Measurements from ENCODE around the gene HLCS. TPM values are rescaled to one million over a fixed set of nuclear protein-coding genes. Genes with fewer than 3 reads are reported as not detected.
A peak's percentile ranks its signal among the peaks of the same experiment; 100 is the strongest.

HLCS gene
- total RNA-seq, 2 experiments from 2014 or later, result 14.3 to 15.0 TPM

DNA sequence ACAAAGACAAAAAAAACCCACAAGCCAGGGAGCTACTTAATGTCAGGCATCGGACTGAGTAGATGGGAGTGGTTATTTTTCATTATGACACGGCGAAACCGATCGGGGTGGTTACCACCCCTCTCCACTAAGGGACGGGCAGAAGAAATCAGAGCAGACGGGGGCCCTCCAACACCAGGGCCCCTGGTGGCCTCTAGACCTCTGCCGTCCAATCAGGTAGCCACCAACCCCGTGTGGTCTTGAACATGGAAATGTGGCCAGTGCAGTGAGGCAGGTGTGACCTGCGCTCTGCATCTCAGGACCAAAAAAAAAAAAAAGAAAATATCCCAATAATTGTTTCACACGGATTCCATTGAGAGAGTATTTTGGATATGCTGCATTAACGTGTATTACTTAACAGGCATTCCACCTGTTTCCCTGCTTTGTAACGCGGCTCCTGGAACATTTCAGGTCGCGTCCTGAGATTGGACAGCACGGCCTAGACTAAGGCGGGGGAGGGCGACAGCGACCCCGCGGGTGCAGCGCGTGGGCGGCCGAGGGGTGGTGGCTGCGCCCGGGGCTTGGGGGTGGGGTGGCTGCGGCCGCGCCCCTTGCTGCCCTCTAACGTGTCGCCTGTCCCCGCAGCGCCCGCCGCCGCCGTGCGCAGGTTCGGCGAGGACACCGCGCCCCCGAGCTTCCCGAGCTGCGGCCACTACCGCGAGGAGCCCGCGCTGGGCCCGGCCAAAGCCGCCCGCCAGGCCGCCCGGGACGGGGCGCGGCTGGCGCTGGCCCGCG, 219.2 kb downstream of the HLCS start:
- Mint-ChIP-seq H3K27me3 (peaks cover 41% of the 10 kb centered on the region), H3K36me3 (ENCODE audit: low read depth) (peaks cover 9% of the 10 kb centered on the region), H3K4me3 (peak overlapping the region; percentile 49), H3K4me1 (peaks cover 11% of the 10 kb centered on the region), H3K9me3 (ENCODE audit: low read depth) (no peaks in the 10 kb centered on the region), H3K27ac (no peak overlapping the region)
- ATAC-seq (no peak), DNase-seq (peak; percentile 13)
- intact Hi-C loops (cut with DNase I, micrococcal nuclease), result loop anchor here (1.0 to 10.0 kb wide), 5 partner anchors 36 to 180 kb away; no protein-coding TSS in a partner anchor
- CTCF ChIA-PET, result interaction anchor here (0.6 to 1.7 kb wide), 5 partner anchors 108 to 927 kb away, joined by 3 to 8 read pairs (median 3); no protein-coding TSS in a partner anchor
- POLR2A ChIA-PET, result interaction anchor here (0.6 kb wide), 1 partner anchor 39 kb away, joined by 4 read pairs; no protein-coding TSS in a partner anchor

DNA sequence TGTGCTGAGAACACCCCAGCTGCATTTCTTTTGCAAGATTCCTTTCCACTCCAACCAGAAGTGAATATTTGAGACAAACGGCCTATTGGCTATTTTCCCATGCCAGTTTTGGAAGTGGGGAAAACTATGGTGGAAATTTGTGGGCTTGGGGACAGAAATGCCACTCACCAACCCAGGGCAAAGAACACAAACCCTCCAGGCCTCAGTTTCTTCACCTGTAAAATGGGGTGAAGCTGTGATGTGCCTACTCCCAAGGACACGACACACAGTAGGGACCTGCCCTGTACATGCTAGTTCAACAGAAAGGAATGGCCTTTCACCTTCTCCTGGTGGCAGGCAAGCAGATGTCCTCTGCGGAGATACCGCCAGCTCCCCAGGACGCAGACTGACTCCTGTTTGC, 221.0 kb downstream of the HLCS start:
- H3K4me1 Mint-ChIP-seq, result peaks cover 11% of the 10 kb centered on the region
- no peak for DNase-seq
- intact Hi-C loops (cut with DNase I, micrococcal nuclease), result loop anchor here in 1 of 2 experiments (5.0 to 10.0 kb wide), 2 partner anchors 107 to 179 kb away; no protein-coding TSS in a partner anchor
- H3K4me3 Mint-ChIP-seq, result no peak overlapping the region
- ATAC-seq, result no peak
- CTCF ChIA-PET, result interaction anchor here (0.6 to 1.1 kb wide), 2 partner anchors 19 to 182 kb away, joined by 3 to 5 read pairs; no protein-coding TSS in a partner anchor
- POLR2A ChIA-PET, result no interaction called here
- H3K36me3 Mint-ChIP-seq (ENCODE audit: low read depth), result peaks cover 9% of the 10 kb centered on the region
- H3K9me3 Mint-ChIP-seq (ENCODE audit: low read depth), result no peaks in the 10 kb centered on the region
- peaks cover 41% of the 10 kb centered on the region for H3K27me3 Mint-ChIP-seq
- no peak overlapping the region for H3K27ac Mint-ChIP-seq

DNA sequence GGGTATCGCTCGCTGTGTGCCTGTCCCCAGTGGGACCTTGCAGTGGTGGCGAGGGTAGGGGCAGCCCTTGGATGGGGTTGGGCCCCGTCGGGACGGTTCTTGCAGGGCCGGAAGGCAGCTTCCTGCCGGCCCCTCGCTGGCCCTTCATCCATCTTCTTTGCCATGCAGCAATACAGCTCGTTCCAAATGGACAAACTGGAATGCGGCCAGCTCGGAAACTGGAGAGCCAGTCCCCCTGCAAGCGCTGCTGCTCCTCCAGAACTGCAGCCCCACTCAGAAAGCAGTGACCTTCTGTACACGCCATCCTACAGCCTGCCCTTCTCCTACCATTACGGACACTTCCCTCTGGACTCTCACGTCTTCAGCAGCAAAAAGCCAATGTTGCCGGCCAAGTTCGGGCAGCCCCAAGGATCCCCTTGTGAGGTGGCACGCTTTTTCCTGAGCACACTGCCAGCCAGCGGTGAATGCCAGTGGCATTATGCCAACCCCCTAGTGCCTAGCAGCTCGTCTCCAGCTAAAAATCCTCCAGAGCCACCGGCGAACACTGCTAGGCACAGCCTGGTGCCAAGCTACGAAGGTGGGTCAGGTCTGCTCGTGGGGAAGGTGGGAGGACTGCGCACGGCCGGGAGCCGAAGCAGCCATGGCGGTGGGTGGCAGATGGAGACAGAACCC, 221.8 kb downstream of the HLCS start:
- no peak overlapping the region for H3K27ac Mint-ChIP-seq
- CTCF ChIA-PET, result no interaction called here
- POLR2A ChIA-PET, result no interaction called here
- ATAC-seq (no peak), DNase-seq (no peak)
- peaks cover 4% of the 10 kb centered on the region for H3K36me3 Mint-ChIP-seq (ENCODE audit: low read depth)
- intact Hi-C loops (cut with DNase I, micrococcal nuclease), result loop anchor here in 1 of 2 experiments (5.0 to 10.0 kb wide), 2 partner anchors 108 to 180 kb away; no protein-coding TSS in a partner anchor
- peaks cover 37% of the 10 kb centered on the region for H3K27me3 Mint-ChIP-seq
- no peaks in the 10 kb centered on the region for H3K9me3 Mint-ChIP-seq (ENCODE audit: low read depth)
- H3K4me3 Mint-ChIP-seq, result no peak overlapping the region
- peaks cover 11% of the 10 kb centered on the region for H3K4me1 Mint-ChIP-seq

DNA sequence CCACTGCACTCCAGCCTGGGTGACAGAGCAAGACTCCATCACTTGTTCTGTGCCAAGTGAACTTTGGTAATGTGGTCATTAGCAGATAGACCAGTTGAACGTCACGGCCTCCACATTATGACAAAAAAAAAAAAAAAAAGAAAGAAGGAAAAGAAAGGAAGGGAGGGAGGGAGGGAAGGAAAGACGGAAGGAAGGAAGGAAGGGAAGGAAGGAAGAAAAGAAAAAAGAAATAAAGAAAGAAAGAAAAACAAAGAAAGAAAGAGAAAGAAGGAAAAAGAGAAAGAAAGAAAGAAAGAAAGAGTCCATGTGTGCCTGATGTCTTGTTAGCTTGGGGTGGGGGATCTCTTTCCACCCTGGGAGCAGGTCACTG, 222.3 kb downstream of the HLCS start:
- intact Hi-C loops (cut with DNase I, micrococcal nuclease), result loop anchor here in 1 of 2 experiments (10.0 kb wide), 1 partner anchor 181 kb away; no protein-coding TSS in a partner anchor
- H3K27ac Mint-ChIP-seq, result no peak overlapping the region
- DNase-seq, result no peak
- POLR2A ChIA-PET, result no interaction called here
- H3K36me3 Mint-ChIP-seq (ENCODE audit: low read depth), result peaks cover 3% of the 10 kb centered on the region
- peaks cover 11% of the 10 kb centered on the region for H3K4me1 Mint-ChIP-seq
- peaks cover 33% of the 10 kb centered on the region for H3K27me3 Mint-ChIP-seq
- no peak for ATAC-seq
- no peak overlapping the region for H3K4me3 Mint-ChIP-seq
- CTCF ChIA-PET, result no interaction called here
- H3K9me3 Mint-ChIP-seq (ENCODE audit: low read depth), result no peaks in the 10 kb centered on the region

DNA sequence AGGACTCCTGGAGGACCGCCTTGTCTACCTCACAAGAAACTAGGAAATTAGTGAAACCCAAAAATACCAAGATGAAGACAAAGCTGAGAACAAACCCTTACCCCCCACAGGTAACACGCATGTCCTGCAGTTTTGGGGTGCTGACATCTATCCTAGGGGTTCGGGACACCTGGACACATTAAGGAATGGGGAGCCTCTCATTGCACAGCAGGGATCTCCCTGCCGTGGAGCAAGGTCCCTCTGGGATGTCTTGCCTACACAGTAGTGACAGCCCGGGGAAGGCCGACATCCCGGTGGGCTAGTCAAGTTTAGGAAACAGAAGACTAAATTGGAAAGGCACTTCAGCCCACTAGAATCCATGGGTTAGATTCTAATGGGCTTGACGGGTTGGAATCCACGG, 223.0 kb downstream of the HLCS start:
- H3K27ac Mint-ChIP-seq, result no peak overlapping the region
- DNase-seq (no peak), ATAC-seq (no peak)
- H3K4me3 Mint-ChIP-seq, result no peak overlapping the region
- H3K36me3 Mint-ChIP-seq (ENCODE audit: low read depth), result no peaks in the 10 kb centered on the region
- CTCF ChIA-PET, result no interaction called here
- intact Hi-C loops (cut with DNase I, micrococcal nuclease), result loop anchor here in 1 of 2 experiments (10.0 kb wide), 1 partner anchor 181 kb away; no protein-coding TSS in a partner anchor
- peaks cover 7% of the 10 kb centered on the region for H3K4me1 Mint-ChIP-seq
- H3K9me3 Mint-ChIP-seq (ENCODE audit: low read depth), result no peaks in the 10 kb centered on the region
- POLR2A ChIA-PET, result no interaction called here
- peaks cover 29% of the 10 kb centered on the region for H3K27me3 Mint-ChIP-seq

DNA sequence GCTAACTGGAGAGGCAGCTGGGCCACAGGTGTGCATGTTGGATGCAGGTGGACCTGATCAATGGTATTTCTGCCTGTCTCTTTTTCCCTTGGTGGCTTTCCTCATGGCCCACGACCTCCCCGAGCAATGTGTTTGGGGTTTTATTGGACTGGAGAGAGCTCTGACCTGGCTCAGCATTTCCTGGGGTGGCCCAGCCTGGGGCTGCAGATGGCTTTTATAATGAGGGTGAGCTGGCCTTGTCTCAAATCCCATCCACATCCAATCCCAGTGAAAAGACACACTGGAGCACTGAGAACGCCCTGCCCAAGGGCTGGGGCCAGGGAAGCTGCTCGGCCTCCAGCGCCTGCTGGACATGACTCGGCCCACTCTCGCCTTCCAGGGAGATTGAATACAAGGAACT, 223.5 kb downstream of the HLCS start:
- Mint-ChIP-seq H3K27ac (no peak overlapping the region), H3K27me3 (peaks cover 27% of the 10 kb centered on the region), H3K36me3 (ENCODE audit: low read depth) (no peaks in the 10 kb centered on the region), H3K9me3 (ENCODE audit: low read depth) (no peaks in the 10 kb centered on the region), H3K4me1 (peaks cover 6% of the 10 kb centered on the region), H3K4me3 (no peak overlapping the region)
- ChIA-PET POLR2A (no interaction called here), CTCF (no interaction called here)
- DNase-seq, result no peak
- ATAC-seq, result no peak
- intact Hi-C loops (cut with DNase I, micrococcal nuclease), result loop anchor here in 1 of 2 experiments (10.0 kb wide), 1 partner anchor 182 kb away; no protein-coding TSS in a partner anchor

DNA sequence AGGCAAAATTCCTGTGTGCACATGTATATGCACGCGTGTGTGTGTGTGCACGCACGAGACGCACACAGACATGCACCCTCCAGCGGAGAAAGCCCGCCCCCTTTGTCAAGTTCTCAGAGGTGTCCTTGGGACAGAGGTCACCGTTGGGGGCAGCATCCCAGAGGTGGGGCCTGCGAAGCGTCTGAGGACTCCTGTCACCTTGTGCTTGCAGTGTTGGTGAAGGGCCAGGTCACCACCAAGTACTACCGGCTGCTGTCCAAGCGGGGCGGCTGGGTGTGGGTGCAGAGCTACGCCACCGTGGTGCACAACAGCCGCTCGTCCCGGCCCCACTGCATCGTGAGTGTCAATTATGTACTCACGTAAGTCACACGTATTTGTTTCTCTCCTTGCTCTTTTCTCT, 225.0 kb downstream of the HLCS start:
- Mint-ChIP-seq H3K9me3 (ENCODE audit: low read depth) (no peaks in the 10 kb centered on the region), H3K4me3 (no peak overlapping the region), H3K27ac (no peak overlapping the region), H3K36me3 (ENCODE audit: low read depth) (no peaks in the 10 kb centered on the region), H3K4me1 (no peaks in the 10 kb centered on the region), H3K27me3 (peaks cover 19% of the 10 kb centered on the region)
- POLR2A ChIA-PET, result no interaction called here
- intact Hi-C loops (cut with DNase I, micrococcal nuclease), result loop anchor here in 1 of 2 experiments (10.0 kb wide), 1 partner anchor 183 kb away; no protein-coding TSS in a partner anchor
- DNase-seq (no peak), ATAC-seq (no peak)
- CTCF ChIA-PET, result no interaction called here

DNA sequence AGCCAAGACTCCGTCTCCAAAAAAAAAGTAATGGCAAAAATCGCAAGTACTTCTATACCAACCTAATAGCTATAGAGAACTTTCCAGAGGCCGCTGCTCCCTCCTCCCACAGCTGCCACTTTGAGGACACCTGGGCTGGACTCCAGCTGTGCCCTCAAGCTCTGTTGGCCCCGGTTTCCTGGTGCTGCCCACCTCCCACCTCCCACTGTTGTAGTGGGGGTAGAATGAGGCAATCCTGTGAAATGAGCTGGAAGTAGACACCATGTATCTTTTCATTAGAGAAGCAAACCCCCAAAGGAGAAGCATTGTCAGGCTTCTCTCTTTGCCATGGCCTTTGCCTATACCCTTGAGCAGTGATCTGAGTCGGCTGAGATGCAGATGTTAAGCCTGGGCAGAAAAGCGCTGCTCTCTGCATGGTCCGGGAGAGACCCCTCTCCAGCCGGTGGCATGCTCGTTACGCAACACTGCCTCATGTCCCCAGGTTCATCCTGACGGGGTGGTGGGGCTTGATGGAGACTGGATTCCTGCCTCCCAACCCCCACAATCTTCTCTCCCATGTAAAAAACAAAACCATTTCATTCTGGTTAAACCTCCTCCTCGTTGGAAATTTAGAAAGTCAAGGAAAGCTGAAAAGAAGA, 227.9 kb downstream of the HLCS start:
- no peaks in the 10 kb centered on the region for H3K9me3 Mint-ChIP-seq (ENCODE audit: low read depth)
- H3K4me1 Mint-ChIP-seq, result no peaks in the 10 kb centered on the region
- H3K27me3 Mint-ChIP-seq, result peaks cover 5% of the 10 kb centered on the region
- no peak overlapping the region for H3K4me3 Mint-ChIP-seq
- H3K27ac Mint-ChIP-seq, result no peak overlapping the region
- H3K36me3 Mint-ChIP-seq (ENCODE audit: low read depth), result no peaks in the 10 kb centered on the region
- DNase-seq, result no peak
- no peak for ATAC-seq
- POLR2A ChIA-PET, result no interaction called here
- CTCF ChIA-PET, result interaction anchor here (1.5 kb wide), 1 partner anchor 35 kb away, joined by 3 read pairs; no protein-coding TSS in a partner anchor
- intact Hi-C loops (cut with DNase I, micrococcal nuclease), result no loop called here

DNA sequence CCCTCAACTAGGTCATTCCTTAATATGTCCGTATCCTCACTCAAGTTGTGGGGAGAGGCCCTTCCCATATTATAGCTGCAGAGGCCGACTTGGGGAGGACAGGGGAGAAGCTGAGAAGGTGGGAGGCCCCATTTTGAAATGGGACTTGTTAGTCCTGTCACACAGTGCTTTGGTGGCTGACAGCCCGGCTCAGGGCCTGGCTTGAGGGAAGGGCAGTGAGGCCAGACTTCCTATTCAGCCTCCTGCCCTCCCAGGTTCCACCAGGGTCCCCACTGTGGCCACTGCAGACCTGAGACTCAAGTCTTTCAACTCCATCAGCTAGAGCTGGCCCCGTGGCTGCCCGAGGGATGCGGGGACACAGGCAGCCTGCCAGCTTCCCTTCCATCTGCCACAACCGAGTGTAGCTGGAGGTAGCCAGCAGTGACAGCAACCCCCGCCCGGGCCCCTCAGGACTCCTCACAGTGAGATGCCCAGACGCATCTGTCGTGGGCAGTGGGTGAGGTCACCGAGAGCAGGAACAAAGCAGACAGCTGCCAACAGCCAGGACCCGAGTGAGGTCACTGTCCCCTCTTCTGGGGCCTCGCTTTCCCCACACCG, 230.6 kb downstream of the HLCS start:
- CTCF ChIA-PET, result interaction anchor here (0.6 to 0.8 kb wide), 2 partner anchors 14 to 106 kb away, joined by 3 to 5 read pairs; no protein-coding TSS in a partner anchor

DNA sequence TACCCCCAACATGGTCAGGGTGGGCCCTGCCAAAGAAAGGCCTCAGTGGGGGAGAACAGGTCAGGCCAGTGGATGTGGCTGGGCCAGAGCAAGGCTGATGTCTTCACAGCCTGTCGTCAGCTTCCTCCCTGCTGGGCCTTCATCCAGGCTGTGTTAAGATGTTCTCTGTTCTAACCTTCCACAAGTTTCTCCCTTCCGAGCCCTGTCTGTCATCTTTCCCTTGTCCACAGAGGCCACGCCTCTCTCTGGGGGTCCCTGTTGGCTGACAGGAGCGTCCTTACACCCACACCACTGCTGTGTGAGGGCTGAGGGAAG, 231.3 kb downstream of the HLCS start:
- Mint-ChIP-seq H3K27ac (no peak overlapping the region), H3K9me3 (ENCODE audit: low read depth) (no peaks in the 10 kb centered on the region), H3K4me1 (no peaks in the 10 kb centered on the region), H3K4me3 (no peak overlapping the region), H3K36me3 (ENCODE audit: low read depth) (no peaks in the 10 kb centered on the region), H3K27me3 (peaks cover 11% of the 10 kb centered on the region)
- ChIA-PET POLR2A (no interaction called here), CTCF (interaction anchor here (1.2 kb wide), 1 partner anchor 105 kb away, joined by 4 read pairs; no protein-coding TSS in a partner anchor)
- intact Hi-C loops (cut with DNase I, micrococcal nuclease), result no loop called here
- ATAC-seq (no peak), DNase-seq (no peak)

More for the DNA sequence above, 230.6 kb downstream of the HLCS start:
- POLR2A ChIA-PET, result no interaction called here
- no peaks in the 10 kb centered on the region for H3K4me1 Mint-ChIP-seq
- peaks cover 9% of the 10 kb centered on the region for H3K27me3 Mint-ChIP-seq
- H3K36me3 Mint-ChIP-seq (ENCODE audit: low read depth), result no peaks in the 10 kb centered on the region
- DNase-seq (no peak), ATAC-seq (no peak)
- intact Hi-C loops (cut with DNase I, micrococcal nuclease), result no loop called here
- no peak overlapping the region for H3K27ac Mint-ChIP-seq
- H3K9me3 Mint-ChIP-seq (ENCODE audit: low read depth), result no peaks in the 10 kb centered on the region
- H3K4me3 Mint-ChIP-seq, result no peak overlapping the region
